GM23248 (cell line): ENCODE data around the gene GNPTG. TPM values are rescaled to one million over a fixed set of nuclear protein-coding genes. Genes with fewer than 3 reads are reported as not detected.

Source experiments
- DNase-seq: peaks from one replicate; pipeline ENCODE4 v3.0.0-alpha.2; 2015
- H2AFZ ChIP-seq: fragments of 200-600 bp; sonication (generic); 2 replicates; pipeline ENCODE4 v1.6.1; 2016; ENCODE audit warnings: antibody characterized with exemption
- H3F3A ChIP-seq: fragments of 200-600 bp; sonication (generic); 2 replicates; pipeline ENCODE4 v1.6.1; 2016; ENCODE audit warnings: mild to moderate bottlenecking, antibody characterized with exemption, mixed run types; ENCODE audit not compliant: insufficient read depth
- H3K27ac ChIP-seq: fragments of 200-600 bp; sonication (generic); 2 replicates; pipeline ENCODE4 v1.5.1; 2016; ENCODE audit warnings: mild to moderate bottlenecking
- H3K27me3 ChIP-seq: fragments of 200-600 bp; sonication (generic); replicated peaks from 2 replicates; pipeline ENCODE4 v1.6.1; 2016; ENCODE audit warnings: mild to moderate bottlenecking; ENCODE audit not compliant: insufficient read depth
- H3K36me3 ChIP-seq: fragments of 200-600 bp; sonication (generic); 2 replicates; pipeline ENCODE4 v1.6.1; 2016; ENCODE audit warnings: low read depth, mild to moderate bottlenecking
- H3K4me1 ChIP-seq: fragments of 200-600 bp; sonication (generic); 2 replicates; pipeline ENCODE4 v1.6.1; 2016; ENCODE audit warnings: mild to moderate bottlenecking; ENCODE audit not compliant: insufficient read depth
- H3K4me2 ChIP-seq: fragments of 200-600 bp; sonication (generic); one replicate; pipeline ENCODE4 v1.6.1; 2016; ENCODE audit warnings: mild to moderate bottlenecking; ENCODE audit not compliant: unreplicated experiment
- H3K4me3 ChIP-seq: fragments of 200-600 bp; sonication (generic); 2 replicates; pipeline ENCODE4 v1.5.1; 2016; ENCODE audit warnings: mild to moderate bottlenecking
- H3K79me2 ChIP-seq: fragments of 200-600 bp; sonication (generic); 2 replicates; pipeline ENCODE4 v1.6.1; 2016; ENCODE audit warnings: mild to moderate bottlenecking; ENCODE audit not compliant: insufficient read depth
- H3K9ac ChIP-seq: fragments of 200-600 bp; sonication (generic); 2 replicates; pipeline ENCODE4 v1.6.1; 2016; ENCODE audit warnings: mild to moderate bottlenecking
- H3K9me2 ChIP-seq: fragments of 200-600 bp; sonication (generic); 2 replicates; pipeline ENCODE4 v1.6.1; 2016; ENCODE audit warnings: mixed run types, mild to moderate bottlenecking, moderate library complexity; ENCODE audit not compliant: insufficient read depth
- H3K9me3 ChIP-seq: fragments of 200-600 bp; sonication (generic); one replicate; pipeline ENCODE4 v1.6.1; 2017; ENCODE audit warnings: low read depth
- H4K20me1 ChIP-seq: fragments of 200-600 bp; sonication (generic); 2 replicates; pipeline ENCODE4 v1.6.0; 2016; ENCODE audit not compliant: insufficient read depth
- EZH2 ChIP-seq: fragments of 200-600 bp; sonication (generic); IDR thresholded peaks from 2 replicates; pipeline ENCODE4 v1.6.1; 2018; ENCODE audit warnings: antibody characterized with exemption, mild to moderate bottlenecking; ENCODE audit not compliant: insufficient read depth, poor library complexity, severe bottlenecking
- EZH2phosphoT487 ChIP-seq: fragments of 200-600 bp; sonication (generic); IDR thresholded peaks from 2 replicates; pipeline ENCODE4 v1.6.1; 2018; ENCODE audit warnings: antibody characterized with exemption, moderate library complexity, mild to moderate bottlenecking, low read depth; ENCODE audit not compliant: insufficient read depth
- WGBS, 2 experiments: methylation state at CpG; one replicate each; pipeline ENCODE4 v1.1.6; 2015 to 2017; ENCODE audit warnings: low lambda C conversion rate in 2 of 2, low coverage in 1 of 2; ENCODE audit errors: missing lambda C conversion rate in 2 of 2; 5-methylcytosine and 5-hydroxymethylcytosine counted together
- in situ Hi-C: fragments of 300-500 bp; cut with MboI; formaldehyde crosslinking; loops from 2 replicates; pipeline ENCODE4 v1.15.0; 2020
- polyA plus RNA-seq: library from polyadenylated mRNA; unstranded; fragments of >200 nt; fragmentation: Nextera tagmentation; extraction: Ambion mirVana; gene quantifications from 2 replicates; pipeline ENCODE4 v1.2.1, GENCODE V29; 2016
- total RNA-seq: library from RNA; depleted of rRNA; stranded (reverse); fragments of >200 nt; shearing (Covaris generic); gene quantifications from 2 replicates; pipeline ENCODE4 v1.2.3, GENCODE V29; 2014

Gene GNPTG
- total and polyA plus RNA-seq, 2 experiments from 2014 or later, result 85.8 to 99.9 TPM

DNA sequence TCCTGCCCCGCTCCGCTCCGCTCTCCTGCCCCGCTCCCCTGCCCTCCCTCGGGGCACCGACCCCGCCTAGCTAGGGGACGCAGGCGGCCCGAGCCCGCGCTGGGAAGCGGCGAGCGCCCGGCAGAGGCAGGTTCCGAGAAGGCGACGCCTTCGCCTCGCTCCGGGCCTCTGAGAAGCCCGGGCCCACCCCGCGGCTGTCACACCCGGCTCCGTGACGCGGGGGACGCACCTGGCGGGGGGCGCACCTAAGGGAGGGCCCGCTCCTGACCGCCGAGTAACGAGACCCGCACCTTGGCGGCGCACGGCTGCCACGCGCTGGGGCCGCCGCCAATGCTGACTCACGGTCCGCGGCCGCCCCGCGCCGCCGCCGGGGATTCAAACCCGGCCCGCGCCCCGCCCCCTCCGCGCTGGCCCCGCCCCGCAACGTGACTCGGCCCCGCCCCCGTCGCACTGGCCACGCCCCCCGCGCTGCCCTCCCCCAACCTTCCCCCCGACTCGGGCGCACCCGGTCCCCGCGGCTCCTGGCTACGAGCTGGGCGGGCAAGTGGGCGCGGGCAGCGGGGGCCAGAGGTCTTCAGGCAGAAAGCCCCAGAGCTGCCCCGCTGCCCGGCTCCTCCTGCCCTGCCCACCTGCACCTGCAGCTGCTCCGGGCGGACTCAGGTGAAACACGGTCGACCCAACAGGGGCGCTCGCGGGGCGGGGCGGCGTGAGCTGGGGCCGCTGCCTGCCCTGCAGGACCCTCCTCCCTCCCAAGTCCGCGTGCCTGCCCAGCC is 27.8 kb downstream of the GNPTG start:
- H3K4me2 ChIP-seq, result peak overlapping the region; percentile 54
- peak overlapping the region; percentile 87 for H3K9ac ChIP-seq
- H3F3A ChIP-seq, result peaks cover 14% of the 10 kb centered on the region; the same call in 1 of the 2 replicates
- no peaks in the 10 kb centered on the region for H3K9me2 ChIP-seq
- no peaks in the 10 kb centered on the region for H4K20me1 ChIP-seq
- H3K79me2 ChIP-seq, result no peaks in the 10 kb centered on the region
- peak overlapping the region; percentile 72 for H3K27ac ChIP-seq
- TF ChIP-seq EZH2 (no peak), EZH2phosphoT487 (no peak)
- H3K36me3 ChIP-seq, result no peaks in the 10 kb centered on the region
- peak overlapping the region; percentile 66 for H3K4me3 ChIP-seq
- in situ Hi-C loops, result no loop called here
- DNase-seq, result peak; percentile 88
- H3K27me3 ChIP-seq, result no peaks in the 10 kb centered on the region
- WGBS, 2 experiments, result 6 to 11% methylated on average over 38 to 71 of the region's 95 CpGs
- no peaks in the 10 kb centered on the region for H3K9me3 ChIP-seq
- H2AFZ ChIP-seq, result 0 out of 2 replicates have a peak overlapping the region, but pooled peaks have one; percentile 3
- peaks cover 7% of the 10 kb centered on the region for H3K4me1 ChIP-seq

DNA sequence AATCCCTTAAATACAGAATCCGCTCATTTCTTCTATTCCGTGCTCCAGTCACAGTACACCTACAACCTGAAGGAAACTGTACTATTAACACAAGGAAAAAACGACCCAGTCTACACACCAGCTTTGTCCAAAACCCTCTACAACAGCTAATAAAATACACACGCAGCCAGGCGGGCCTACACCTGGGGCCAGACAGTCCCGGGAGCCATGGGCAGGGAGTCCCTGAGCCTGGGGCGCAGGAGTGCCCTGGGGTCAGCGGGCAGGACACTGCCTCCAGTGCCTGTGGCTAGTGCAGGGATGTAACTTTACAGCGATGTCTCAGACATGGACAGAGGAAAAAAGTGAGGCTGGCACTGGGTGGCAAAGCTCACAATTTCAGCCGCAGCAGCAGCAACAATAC is 28.5 kb downstream of the GNPTG start:
- no peak for DNase-seq
- no peaks in the 10 kb centered on the region for H3K36me3 ChIP-seq

GRCh38 chr16:1381612-1382406 is 30.1 kb downstream of the GNPTG start:
- H3K4me2 ChIP-seq, result no peak overlapping the region
- WGBS, 2 experiments, result 83% methylated on average over 9 of the region's 9 CpGs
- H3K4me1 ChIP-seq, result peaks cover 7% of the 10 kb centered on the region
- in situ Hi-C loops, result no loop called here
- no peaks in the 10 kb centered on the region for H3K9me3 ChIP-seq
- TF ChIP-seq EZH2 (no peak), EZH2phosphoT487 (no peak)
- H3K27ac ChIP-seq, result no peak overlapping the region
- H3K9me2 ChIP-seq, result no peaks in the 10 kb centered on the region
- H3F3A ChIP-seq, result peaks cover 14% of the 10 kb centered on the region; the same call in 1 of the 2 replicates
- no peaks in the 10 kb centered on the region for H4K20me1 ChIP-seq
- no peaks in the 10 kb centered on the region for H3K36me3 ChIP-seq
- no peak overlapping the region for H3K4me3 ChIP-seq
- no peak for DNase-seq
- H2AFZ ChIP-seq, result no peak overlapping the region
- no peak overlapping the region for H3K9ac ChIP-seq
- H3K79me2 ChIP-seq, result no peaks in the 10 kb centered on the region
- no peaks in the 10 kb centered on the region for H3K27me3 ChIP-seq

More for the DNA sequence above, 28.5 kb downstream of the GNPTG start:
- H3K9ac ChIP-seq, result no peak overlapping the region
- H3K9me2 ChIP-seq, result no peaks in the 10 kb centered on the region
- 84 to 86% methylated on average over 10 of the region's 10 CpGs for WGBS, 2 experiments
- peaks cover 7% of the 10 kb centered on the region for H3K4me1 ChIP-seq
- no peaks in the 10 kb centered on the region for H3K79me2 ChIP-seq
- H3F3A ChIP-seq, result peaks cover 14% of the 10 kb centered on the region; the same call in 1 of the 2 replicates
- no peak overlapping the region for H3K4me3 ChIP-seq
- H3K27ac ChIP-seq, result no peak overlapping the region
- no peak overlapping the region for H3K4me2 ChIP-seq
- no peak for TF ChIP-seq EZH2phosphoT487
- no peak for TF ChIP-seq EZH2
- no peaks in the 10 kb centered on the region for H3K27me3 ChIP-seq
- H4K20me1 ChIP-seq, result no peaks in the 10 kb centered on the region
- in situ Hi-C loops, result no loop called here
- no peaks in the 10 kb centered on the region for H3K9me3 ChIP-seq
- no peak overlapping the region for H2AFZ ChIP-seq

GRCh38 chr16:1383556-1383955 is 31.8 kb downstream of the GNPTG start:
- DNase-seq, result no peak
- H3K79me2 ChIP-seq, result no peaks in the 10 kb centered on the region
- in situ Hi-C loops, result no loop called here

More at GRCh38 chr16:1383556-1383955, 31.8 kb downstream of the GNPTG start:
- H3K9ac ChIP-seq, result no peak overlapping the region
- H3K4me2 ChIP-seq, result no peak overlapping the region
- no peaks in the 10 kb centered on the region for H3K9me3 ChIP-seq
- H3K27me3 ChIP-seq, result no peaks in the 10 kb centered on the region
- H4K20me1 ChIP-seq, result no peaks in the 10 kb centered on the region
- WGBS, 2 experiments, result 84 to 86% methylated on average over 17 to 18 of the region's 18 CpGs
- no peak overlapping the region for H3K27ac ChIP-seq
- TF ChIP-seq EZH2, result no peak
- no peak for TF ChIP-seq EZH2phosphoT487
- H3K4me3 ChIP-seq, result no peak overlapping the region
- H3F3A ChIP-seq, result peaks cover 14% of the 10 kb centered on the region; the same call in 1 of the 2 replicates
- no peak overlapping the region for H2AFZ ChIP-seq
- no peaks in the 10 kb centered on the region for H3K36me3 ChIP-seq
- no peaks in the 10 kb centered on the region for H3K9me2 ChIP-seq
- peaks cover 4% of the 10 kb centered on the region for H3K4me1 ChIP-seq
